ENCODE data around the gene ADAM30.
A peak's percentile ranks its signal among the peaks of the same experiment; 100 is the strongest.
"Not testable (repeated sequence)": the region's sequence is repeated elsewhere in the genome, so short reads cannot be mapped to it uniquely, and the experiment has no call there.

Gene ADAM30

DNA sequence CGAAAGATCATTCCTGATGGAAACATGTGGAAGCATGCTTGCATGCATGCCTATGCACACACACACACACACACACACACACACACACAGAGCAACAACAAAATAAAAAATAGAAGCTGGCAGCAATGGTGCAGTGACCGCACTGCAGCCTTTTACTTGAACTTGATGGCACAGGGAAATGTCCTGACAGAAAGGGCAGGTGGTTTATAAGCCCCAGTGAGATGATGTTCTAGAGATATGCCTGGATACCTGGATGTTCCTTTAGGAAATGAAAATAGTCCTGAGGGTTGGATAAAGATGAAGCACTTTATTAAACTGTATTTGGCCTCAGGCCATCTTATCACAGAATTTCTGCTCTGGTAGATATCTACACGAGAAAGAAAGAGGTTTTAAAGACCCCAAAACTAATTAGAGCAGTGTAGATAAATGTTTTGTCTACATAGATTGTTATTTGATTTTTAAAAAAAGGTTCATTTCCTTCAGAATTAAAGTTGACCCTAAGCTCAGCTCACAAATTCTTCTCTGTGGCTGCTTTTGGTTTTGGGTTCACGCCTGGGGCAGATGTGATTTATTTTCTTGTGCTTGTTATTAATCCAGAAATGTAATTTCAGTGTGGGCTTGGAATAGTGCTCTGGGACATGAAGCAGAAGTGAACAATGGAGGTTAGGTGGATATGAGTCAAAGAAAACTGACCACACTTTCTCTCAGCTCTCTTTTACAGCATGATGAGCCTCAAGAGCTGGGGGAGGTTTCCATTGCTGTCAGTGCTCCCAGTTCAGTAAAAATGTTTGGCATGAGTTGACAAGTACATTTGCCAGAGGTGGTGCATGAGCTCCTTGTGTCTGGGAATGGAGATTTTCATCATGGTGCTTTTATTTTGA lies 22.9 kb downstream of the ADAM30 start:
- DNase-seq (ENCODE audit: low read depth), result peak; percentile 53

DNA sequence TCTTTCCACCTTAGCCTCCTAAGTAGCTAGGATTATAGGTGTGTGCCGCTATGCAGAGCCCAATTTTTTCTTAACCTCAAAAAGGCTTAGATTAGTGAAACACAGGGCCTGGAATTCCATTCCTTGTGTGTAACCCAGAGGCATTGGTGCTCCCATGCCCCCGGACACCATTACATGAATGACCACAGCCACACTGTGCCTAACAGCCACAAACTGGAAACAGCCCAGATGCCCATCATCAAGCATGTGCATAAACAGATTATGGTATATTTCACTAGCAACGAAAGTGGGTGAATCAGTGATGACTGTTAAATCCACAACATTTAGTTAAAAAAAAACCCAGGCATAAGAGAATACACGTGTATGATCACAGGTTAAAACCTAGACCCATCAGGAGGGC lies 24.4 kb downstream of the ADAM30 start:
- DNase-seq (ENCODE audit: low read depth), result peak; percentile 48

DNA sequence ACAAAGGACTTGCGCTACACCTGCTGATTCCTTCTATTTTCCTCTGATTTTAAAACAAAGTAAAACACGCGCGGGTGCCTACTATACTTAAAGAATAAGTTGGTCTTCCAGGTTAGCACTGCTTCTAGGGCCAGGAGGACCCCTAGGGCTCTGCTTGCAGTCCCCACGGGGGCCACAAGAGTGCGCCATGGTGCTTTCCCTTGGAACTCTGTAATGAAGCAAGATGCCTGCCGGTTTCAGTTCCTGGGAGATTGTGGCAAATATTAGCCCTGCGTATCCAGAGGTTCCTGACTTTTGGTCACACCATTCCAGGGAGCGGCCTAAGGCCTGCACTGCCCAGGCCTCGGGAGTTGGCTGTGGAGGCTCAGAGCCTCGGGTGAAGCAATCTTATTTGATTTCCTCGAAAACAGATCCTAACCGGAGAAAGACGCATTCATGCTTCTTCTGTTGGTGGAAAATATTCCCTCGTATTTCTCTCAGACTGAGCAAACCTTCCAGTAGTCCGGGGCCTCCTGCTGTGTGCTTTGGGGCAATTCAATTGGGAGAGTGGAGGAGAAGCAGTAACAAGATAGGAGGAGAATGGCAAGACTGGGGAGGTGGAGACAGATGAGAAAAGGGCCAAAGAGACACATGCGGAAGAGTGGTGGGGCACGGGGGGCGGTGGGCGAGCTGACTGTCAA lies 25.3 kb downstream of the ADAM30 start:
- peak; percentile 43 for DNase-seq (ENCODE audit: low read depth)

DNA sequence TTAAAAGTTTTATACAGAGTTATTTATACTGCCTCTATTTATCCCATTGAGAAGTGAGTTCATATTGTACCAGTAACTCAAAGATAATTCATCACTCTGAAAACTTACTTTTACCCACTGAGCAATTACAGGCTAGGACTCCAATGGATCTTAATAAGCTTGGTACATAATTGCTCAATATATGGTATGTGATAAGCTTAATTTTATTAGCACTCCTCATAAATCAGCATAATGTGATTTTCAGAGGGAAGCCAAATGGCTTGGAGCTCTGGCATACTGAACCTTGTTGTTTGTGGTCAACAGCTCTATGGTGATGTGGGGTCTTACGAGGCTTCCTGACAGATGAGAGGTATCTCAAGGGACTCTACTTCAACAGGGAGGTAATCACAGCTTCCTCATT lies 26.3 kb downstream of the ADAM30 start:
- no peak for DNase-seq (ENCODE audit: low read depth)

DNA sequence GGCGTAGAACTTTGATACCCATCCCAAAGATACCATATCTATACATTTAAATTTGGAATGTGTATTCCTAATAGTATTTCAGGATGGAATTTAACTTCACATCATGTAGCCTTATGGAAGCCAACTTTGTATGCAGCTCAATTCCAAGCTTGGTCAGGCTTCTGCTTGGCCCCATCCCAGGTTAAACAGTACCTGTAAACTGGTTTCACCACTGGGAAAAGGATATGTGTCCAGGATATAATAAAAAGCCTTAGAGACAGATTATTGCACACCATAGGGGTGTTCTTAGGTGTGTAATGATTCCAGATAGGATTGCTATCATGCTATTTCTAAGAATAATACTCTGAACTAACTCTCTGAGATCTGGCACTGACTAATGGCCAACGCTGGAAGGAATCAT lies 28.1 kb downstream of the ADAM30 start:
- no peak for DNase-seq (ENCODE audit: low read depth)

DNA sequence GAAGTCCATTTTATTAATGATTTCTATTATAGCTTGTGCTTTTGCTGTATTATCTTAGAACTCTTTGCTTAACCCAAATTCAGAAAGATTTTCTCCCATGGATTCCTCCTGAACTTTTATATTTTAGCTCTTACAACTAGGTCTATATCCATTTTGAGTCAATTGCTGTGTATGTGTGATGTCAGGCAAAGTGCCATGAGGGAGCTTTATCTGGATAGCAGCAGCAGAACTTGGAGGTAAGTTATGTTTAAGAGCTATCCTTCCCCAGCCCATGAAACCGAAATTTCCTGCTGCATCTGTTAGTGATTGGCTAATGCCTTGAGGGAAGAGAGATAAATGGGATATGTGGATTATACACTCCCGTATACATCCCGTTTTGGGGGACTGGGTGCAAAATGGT lies 29.9 kb downstream of the ADAM30 start:
- DNase-seq (ENCODE audit: low read depth), result no peak

DNA sequence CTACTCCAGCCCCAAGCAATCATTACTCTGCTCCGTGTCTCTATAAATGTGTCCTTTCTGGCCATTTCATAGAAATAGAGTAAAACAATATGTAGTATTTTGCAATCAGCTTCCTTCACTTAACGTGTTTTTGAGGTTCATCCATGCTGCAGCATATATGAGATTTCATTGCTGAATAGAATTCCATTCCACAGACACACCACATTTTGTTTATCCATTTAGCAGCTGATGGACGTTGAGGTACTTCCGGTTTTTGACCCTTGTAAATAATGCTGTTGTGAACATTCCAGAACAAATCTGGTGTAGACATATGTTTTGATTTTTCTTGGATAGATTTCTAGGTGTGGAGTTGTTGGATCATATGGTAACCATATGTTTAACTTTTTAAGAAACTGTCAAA lies 30.7 kb downstream of the ADAM30 start:
- no peak for DNase-seq (ENCODE audit: low read depth)

DNA sequence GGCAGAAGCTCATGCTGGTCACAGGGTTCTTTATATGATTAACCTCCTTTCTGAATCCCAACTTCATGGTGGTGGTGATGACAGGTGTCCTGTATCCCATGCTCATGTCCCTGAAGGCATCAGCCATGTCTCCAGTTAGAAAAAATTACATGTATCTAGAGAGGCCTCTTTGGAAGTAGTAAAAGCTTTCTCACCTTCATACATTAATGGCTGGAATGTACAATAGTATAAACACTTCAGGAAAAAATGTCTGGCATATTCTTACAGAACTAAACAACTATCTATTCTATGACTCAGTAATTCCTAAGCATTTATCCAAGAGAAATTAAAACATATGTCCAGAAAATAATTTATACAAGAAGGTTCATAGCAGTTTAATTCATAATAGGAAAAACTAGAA lies 34.0 kb downstream of the ADAM30 start:
- DNase-seq (ENCODE audit: low read depth), result no peak

DNA sequence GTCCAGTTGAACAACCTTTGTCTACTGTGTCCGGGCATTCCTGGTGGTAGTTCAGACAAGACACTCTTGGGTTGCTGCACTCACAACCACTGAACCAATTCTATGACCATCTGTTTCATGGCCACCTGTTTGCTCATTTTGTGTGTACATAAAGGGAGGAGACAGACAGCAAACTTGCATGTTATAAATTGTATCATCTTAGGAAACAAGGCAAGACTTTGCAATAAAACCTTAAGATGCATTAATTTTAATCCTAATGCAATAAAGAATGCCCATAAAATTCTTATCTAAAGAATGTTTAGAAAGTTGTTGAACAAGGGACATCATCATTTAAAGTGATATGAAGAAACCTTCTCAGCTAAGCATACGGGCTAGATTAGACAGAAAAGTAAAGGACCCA lies 34.8 kb downstream of the ADAM30 start:
- DNase-seq (ENCODE audit: low read depth), result no peak

DNA sequence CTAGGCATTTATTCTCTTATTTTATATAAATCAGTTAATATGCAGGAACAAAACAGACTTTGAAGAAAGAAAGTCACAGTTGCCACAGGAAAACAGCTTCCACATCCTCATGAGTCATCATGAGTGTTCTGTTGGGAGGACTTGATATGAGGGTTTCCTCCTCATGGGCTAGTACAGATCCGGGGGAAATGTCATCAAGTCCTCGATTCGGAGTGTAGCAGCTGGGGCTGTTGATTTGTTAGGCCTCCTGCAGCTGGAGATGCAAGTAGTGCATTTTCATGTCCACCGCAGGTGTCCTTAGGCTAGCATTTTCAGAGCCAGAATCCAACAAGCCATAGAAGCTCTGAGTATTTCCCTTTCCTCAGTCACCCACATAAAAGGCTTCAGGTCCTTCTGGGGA lies 36.7 kb downstream of the ADAM30 start:
- DNase-seq (ENCODE audit: low read depth), result peak; percentile 58

DNA sequence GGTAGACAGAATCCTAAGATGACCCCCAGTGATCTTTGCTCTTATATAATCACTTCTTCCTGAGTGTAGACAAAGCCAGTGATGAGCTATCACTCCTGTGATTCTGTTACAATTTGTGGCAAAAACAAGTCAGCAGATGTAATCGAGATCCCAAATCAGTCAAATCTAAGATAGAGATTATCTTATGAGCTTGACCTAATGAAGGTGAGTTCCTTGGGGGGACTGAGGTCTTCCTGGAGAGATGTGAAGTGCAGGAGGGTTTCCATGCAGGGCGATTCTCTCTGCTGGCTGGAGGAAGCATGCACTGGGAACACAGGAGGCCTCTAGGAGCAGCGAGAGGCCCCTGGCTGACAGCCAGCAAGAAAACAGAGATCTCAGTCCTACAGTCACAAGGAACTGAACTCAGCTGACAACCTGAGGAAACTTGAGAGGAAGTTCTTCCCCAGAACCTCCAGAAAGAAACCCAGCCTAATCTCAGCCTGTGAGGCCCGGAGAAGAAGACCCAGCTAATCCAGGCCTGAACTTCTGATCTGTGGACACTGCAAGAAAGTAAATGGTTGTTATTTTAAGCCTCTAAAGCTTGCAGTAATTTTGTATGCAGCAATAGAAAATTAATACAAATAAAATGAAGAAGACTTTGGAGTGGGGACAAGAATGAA lies 37.6 kb downstream of the ADAM30 start:
- DNase-seq (ENCODE audit: low read depth), result not testable (repeated sequence)

DNA sequence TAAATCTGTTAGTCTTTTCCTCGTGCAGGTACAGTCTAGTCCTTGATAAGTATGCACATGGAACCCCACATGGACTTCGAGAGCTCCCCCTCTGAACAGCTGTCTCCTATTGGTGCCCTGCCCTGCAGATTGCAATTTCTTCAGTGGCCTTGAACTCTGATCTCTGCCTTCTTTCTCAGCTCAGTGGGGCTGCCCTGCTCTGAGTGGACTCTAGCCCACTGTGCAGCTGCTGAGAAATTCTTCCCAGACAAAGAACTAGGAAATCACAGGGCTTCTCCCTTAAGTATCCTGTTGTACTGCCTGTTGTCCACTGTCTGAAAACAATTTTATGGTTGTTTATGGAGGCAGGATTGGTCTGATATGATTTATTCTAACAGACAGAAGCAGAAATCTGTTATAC lies 38.2 kb downstream of the ADAM30 start:
- no peak for DNase-seq (ENCODE audit: low read depth)

DNA sequence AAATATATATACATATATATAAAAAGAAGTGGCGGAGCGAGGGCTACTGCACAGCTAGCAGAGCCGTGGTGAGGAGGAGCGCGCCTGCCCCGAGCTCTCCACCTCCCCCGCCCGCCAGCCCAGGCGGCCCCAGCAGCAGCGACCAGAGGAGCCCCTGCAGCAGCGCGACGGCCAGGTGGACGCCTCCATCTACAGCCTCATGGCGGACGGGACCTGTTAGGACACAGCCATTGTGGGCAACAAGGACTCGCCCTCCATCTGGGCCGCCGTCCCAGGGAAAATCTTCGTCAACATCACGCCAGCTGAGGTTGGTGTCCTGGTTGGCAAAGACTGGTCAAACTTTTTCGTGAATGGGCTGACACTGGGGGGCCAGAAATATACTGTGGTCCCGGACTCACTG lies 43.2 kb downstream of the ADAM30 start:
- DNase-seq (ENCODE audit: low read depth), result no peak

DNA sequence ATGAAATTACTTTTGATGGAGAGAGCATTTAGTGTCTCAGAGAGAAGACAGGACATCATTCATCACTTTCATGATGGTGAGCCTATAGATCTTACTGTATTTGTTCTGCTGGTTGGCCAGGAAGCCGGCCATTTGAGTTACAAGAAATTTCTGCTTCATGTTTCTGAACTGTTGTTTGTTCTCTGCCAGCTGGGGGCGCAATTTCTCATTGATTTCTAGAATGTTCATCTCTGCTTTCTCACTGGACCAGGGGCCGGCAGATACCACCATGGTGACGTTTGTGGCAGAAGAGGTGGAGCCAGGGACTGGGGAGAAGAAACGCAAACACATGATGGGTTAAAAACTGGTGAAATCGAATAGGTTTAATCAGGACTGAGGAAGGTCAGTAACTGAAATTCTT lies 52.1 kb downstream of the ADAM30 start:
- DNase-seq (ENCODE audit: low read depth), result not testable (repeated sequence)

Measured in HS-5 (cell line).